ENCODE data around the gene EEF1A1. TPM values are rescaled to one million over a fixed set of nuclear protein-coding genes. Genes with fewer than 3 reads are reported as not detected.

The EEF1A1 gene
- total RNA-seq, 1 donor from 2014 or later: 10,940 TPM

GRCh38 chr6:73505142-73505541, 15.7 kb downstream of the EEF1A1 start:
- DNase-seq (ENCODE audit: low spot score): no peak

GRCh38 chr6:73504160-73504559, 16.7 kb downstream of the EEF1A1 start:
- no peak for DNase-seq (ENCODE audit: low spot score)

- DNase-seq (ENCODE audit: low spot score): no peak
These were observed 17.6 kb downstream of the EEF1A1 start for GRCh38 chr6:73503027-73503772.

DNA sequence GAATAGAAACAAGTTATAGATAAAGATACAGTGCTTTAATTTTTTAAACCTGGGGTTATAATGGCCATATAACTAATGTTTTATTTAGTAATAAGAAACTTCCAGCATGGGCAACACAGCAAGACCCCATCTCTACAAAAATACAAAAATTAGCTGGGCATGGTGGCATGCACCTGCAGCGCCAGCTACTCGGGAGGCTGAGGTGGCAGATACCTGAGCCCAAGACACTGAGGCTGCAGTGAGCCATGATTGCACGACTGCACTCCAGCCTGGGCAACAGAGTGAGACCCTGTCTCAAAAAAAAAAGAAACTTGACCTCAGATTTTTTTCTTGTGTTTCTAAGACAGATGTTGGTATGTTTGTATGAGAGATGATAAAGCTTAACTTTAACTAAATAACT, 22.9 kb downstream of the EEF1A1 start:
- DNase-seq (ENCODE audit: low spot score): no peak

GRCh38 chr6:73491377-73491776, 29.5 kb downstream of the EEF1A1 start:
- DNase-seq (ENCODE audit: low spot score): no peak

DNA sequence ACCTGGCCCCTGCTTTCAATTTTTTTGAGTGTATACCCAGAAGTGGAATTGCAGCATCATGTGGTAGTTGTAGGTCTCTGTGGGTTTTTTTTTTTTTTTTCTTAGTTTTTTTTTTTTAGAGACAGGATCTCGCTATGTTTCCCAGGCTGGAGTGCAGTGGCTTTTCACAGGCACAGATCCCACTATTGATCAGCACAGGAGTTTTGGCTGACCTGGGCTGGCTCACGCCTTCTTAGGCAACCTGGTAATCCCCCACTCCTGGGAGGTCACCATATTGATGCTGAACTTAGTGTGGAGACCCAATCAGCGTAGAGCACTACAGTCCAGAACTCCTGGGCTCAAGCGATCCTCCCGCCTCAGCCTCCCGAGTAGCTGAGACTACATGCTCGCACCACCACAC, 33.4 kb downstream of the EEF1A1 start:
- no peak for DNase-seq (ENCODE audit: low spot score)

DNA sequence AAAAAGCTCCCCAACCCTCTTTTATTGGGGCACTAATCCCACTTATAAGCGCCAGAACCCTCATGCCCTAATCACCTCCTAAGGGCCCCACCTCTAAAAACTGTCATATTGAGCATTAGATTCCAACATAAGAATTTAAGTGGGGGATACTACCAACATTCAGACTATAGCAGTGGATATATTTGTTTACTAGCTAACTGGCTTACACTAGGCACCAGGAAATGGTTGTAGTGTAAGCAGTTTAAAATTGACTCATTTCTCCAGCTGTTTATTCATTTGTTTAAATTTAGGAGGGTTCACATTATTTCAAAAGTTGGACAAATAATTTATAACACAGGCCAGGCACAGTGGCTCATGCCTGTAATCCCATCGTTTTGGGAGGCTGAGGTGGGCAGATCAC, 36.4 kb downstream of the EEF1A1 start:
- no peak for DNase-seq (ENCODE audit: low spot score)

DNA sequence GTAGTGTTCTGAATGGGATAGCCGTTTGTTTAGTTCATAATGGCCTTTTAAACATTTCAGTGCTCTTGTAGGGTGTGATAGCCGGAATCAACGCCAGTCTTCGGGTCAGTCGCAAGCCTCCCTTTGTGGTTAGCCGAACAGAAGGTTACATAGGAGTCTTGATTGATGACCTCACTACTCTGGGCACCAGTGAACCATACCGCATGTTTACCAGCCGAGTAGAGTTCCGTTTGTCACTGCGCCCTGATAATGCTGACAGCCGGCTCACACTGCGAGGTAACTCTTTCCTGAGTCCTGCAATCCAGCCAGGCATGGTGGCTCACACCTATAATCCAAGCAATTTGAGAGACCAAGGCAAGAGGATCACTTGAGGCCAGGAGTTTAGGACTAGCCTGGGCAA, 38.9 kb downstream of the EEF1A1 start:
- DNase-seq (ENCODE audit: low spot score): no peak

DNA sequence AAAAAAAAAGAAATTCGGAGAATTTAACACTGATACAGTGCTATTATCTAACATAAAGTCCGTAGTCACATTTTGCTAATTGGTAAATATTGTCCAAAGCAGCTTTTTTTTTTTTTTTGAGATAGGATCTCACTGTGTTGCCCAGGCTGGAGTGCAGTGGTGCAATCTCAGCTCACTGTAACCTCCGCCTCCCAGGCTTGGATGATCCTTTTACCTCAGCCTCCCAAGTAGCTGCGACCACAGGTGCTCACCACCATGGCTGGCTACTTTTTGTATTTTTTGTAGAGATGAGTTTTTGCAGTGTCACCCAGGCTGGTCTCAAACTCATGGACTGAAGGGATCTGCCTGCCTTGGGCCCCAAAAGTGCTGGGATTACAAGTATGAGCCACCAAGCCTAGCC, 43.4 kb downstream of the EEF1A1 start:
- no peak for DNase-seq (ENCODE audit: low spot score)

DNA sequence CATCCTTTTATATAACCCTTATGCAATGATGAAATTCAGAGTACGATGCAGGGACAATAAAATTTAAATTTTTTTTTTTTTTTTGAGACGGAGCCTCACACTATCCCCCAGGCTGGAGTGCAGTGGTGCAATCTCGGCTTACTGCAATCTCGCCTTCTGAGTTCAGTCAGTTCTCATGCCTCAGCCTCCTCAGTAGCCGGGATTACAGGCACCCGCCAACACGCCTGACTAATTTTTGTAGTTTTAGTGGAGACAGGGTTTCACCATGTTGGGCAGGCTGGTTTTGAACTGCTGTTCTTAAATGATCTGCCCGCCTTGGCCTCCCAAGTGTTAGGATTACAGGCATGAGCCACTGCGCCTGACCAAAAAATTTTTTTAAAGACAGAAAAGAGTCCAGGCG, 44.1 kb downstream of the EEF1A1 start:
- no peak for DNase-seq (ENCODE audit: low spot score)

DNA sequence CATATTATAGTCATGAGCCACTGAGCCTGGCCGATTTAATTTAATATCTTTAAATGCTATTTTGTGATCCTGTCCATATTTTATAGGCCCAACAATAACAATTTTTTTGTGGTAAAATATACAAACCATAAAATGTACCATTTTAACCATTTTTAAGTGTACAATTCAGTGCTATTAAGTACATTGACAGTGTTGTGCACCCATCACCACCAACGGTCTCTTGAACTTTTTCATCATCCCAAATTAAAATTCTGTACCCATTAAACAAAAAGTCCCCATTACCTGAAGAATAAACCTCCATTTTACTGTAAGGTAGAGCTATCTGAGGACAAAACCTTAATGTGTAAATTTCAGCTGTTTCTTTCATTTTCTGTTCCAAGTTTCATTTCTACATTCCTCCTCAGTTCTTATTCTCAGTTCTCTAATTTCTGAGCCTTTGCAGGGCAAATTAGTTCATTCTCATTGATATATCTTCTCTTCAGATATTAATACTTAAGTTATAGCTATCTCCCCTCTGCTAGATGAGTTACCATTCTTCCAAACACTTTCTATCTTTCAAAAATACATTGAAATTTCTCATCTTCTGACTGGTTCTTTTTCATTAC, 49.0 kb downstream of the EEF1A1 start:
- DNase-seq (ENCODE audit: low spot score): no peak

Other genes starting within 250 kb of the EEF1A1 start
- not detected for gene DPPA5, start 166.8 kb downstream of the EEF1A1 start, total RNA-seq
- not detected for gene KHDC3L, start 158.4 kb downstream of the EEF1A1 start, total RNA-seq
- not detected for gene OOEP, start 151.1 kb downstream of the EEF1A1 start, total RNA-seq
- gene DDX43, start 126.2 kb downstream of the EEF1A1 start, total RNA-seq: 0.94 TPM
- gene CGAS, start 68.7 kb downstream of the EEF1A1 start, total RNA-seq: 5.2 TPM
- gene MTO1, start 59.3 kb downstream of the EEF1A1 start, total RNA-seq: 42.5 TPM
- gene SLC17A5, start 133.0 kb upstream of the EEF1A1 start, total RNA-seq: 20.7 TPM
- 6.0 TPM for gene CD109, start 175.2 kb upstream of the EEF1A1 start, total RNA-seq